Fibroblast of villous mesenchyme (primary cell): Measurements from ENCODE around the gene GPR3. TPM values are rescaled to one million over a fixed set of nuclear protein-coding genes. Genes with fewer than 3 reads are reported as not detected.
A peak's percentile ranks its signal among the peaks of the same experiment; 100 is the strongest.

Source experiments
- DNase-seq: peaks from one replicate; pipeline ENCODE4 v3.0.0-alpha.2; 2010; ENCODE audit warnings: low read depth
- H3K4me3 ChIP-seq: 2 replicates; pipeline ENCODE4 v1.5.1; 2011; ENCODE audit warnings: low read depth, mild to moderate bottlenecking, low read length
- CTCF ChIP-seq: IDR thresholded peaks from 2 replicates; pipeline ENCODE4 v1.5.1; 2012; ENCODE audit warnings: low read depth, mild to moderate bottlenecking, low read length; ENCODE audit not compliant: insufficient read depth
- total RNA-seq: library from RNA; depleted of rRNA; stranded (reverse); fragments of >200 nt; gene quantifications from 2 replicates; pipeline ENCODE4 v1.2.3, GENCODE V29; 2012

GPR3 gene
- total RNA-seq, 1 donor: 0.86 TPM

DNA sequence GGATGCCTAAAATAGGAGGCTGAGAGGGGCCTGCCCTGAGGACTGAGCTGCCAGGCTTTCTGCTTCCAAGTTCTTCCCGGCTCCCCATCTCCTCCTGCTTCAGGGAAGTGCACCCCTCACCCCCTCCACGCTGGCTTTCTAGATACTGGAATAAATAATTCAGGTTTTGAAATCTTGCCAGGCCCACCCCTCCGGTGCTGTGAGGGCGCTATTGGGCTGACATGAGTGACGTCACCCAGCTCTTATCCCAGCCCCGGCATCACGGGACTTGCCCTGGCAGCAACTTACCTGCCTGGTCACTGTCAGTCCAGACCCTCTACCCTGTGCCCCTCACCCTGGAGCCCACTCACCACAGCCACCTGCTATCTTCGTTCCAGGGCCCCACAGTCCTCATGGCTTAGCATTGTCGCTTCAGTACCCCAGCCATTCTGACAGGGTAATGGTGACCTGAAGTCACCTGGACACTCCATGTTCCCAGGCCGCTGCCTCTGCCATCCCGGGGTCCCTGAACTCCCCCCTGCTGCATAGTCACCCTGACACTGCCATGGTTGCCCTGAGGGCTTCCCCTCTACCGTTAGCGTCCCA is 819 bp upstream of the GPR3 start:
- TF ChIP-seq CTCF: no peak
- peak overlapping the region; percentile 43 for H3K4me3 ChIP-seq
- peak; percentile 56 for DNase-seq

DNA sequence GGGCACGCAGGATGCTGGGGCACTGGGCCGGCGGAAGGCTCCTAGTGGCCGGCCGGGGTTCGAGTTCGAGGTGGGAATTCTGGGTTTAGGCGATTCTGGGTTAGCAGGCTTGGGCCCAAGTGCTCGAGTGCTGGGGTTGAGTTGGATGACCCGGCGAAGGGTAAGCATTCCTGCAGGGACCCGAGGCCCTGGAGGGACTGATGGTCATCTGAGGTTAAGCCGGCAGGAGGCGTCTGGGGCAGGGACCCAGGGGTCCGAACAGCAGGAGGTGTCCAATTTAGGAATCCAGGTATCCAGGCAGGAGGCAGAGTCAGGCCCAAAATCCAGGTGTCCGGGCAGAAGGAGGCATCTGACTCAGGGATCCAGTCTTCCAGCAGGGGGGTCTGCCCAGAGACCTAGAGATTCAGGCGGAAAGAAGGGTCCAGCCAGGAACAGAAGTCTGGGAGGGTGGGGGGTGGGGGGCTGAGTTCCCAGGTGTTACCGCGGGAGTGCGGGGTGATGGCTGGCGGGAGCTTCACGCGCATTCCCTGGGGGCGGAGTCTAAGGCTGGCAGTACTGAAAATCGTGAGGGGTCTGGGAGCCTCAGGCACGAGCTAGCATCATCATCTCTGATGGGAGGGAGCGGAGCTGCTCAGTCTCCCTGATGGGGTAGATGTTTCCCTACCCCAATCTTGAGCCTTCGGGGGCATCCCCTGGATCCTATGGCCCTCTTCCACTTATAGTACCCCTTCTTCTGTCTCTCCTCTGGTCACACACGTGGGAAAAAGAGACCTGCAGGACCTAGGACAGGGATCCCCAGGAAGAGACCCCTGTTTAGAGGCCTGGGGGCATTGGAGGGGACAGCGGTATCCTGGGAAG is 585 bp downstream of the GPR3 start:
- H3K4me3 ChIP-seq: peak overlapping the region; percentile 72
- DNase-seq: no peak
- TF ChIP-seq CTCF: peak; percentile 39

GRCh38 chr1:27393641-27394281 is 1.3 kb downstream of the GPR3 start:
- TF ChIP-seq CTCF: no peak
- DNase-seq: no peak

GRCh38 chr1:27394282-27394658 is 1.8 kb downstream of the GPR3 start:
- no peak for TF ChIP-seq CTCF
- no peak overlapping the region for H3K4me3 ChIP-seq
- no peak for DNase-seq

More at GRCh38 chr1:27393641-27394281, 1.3 kb downstream of the GPR3 start:
- no peak overlapping the region for H3K4me3 ChIP-seq

DNA sequence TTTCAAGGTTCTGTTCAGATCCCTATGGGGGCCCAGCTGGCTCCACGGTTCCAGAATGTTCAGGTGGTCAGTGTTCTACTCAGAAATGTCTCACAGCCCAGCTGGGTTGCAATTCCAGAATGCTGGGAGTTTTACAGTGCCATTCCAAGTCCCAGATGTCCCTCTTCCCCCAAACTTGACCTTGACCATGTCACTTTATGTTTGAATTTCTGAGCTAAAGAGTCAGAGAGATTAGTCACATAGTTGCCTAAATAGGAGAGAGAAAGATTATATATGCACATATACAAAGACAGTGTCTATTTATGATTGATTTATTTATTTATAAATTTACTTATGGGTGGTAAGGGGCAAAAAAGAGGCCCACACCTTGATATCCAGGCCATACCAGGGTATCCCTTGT is 2.5 kb downstream of the GPR3 start:
- TF ChIP-seq CTCF: no peak
- no peak for DNase-seq

GRCh38 chr1:27395441-27396195 is 3.2 kb downstream of the GPR3 start:
- TF ChIP-seq CTCF: peak; percentile 94
- no peak overlapping the region for H3K4me3 ChIP-seq
- peak; percentile 65 for DNase-seq

More for the DNA sequence above, 2.5 kb downstream of the GPR3 start:
- no peak overlapping the region for H3K4me3 ChIP-seq
